NT2/D1 (cell line): ENCODE results near the gene TUSC2.

Experiments
- DNase-seq: peaks from one replicate; pipeline ENCODE4 v3.0.0-alpha.2; 2011; ENCODE audit warnings: low read depth, low spot score
- H3K27me3 ChIP-seq: 2 replicates; pipeline ENCODE4 v1.6.0; 2011; ENCODE audit warnings: mild to moderate bottlenecking; ENCODE audit not compliant: insufficient read length, insufficient read depth
- H3K36me3 ChIP-seq: 2 replicates; pipeline ENCODE4 v1.6.1; 2011; ENCODE audit warnings: mild to moderate bottlenecking, low read length, mixed read lengths; ENCODE audit not compliant: insufficient read depth, insufficient read length
- H3K4me1 ChIP-seq: 2 replicates; pipeline ENCODE4 v1.5.1; 2011; ENCODE audit not compliant: insufficient read depth, insufficient read length
- H3K4me3 ChIP-seq: 2 replicates; pipeline ENCODE4 v1.5.1; 2011; ENCODE audit warnings: low read depth; ENCODE audit not compliant: insufficient read length
- H3K9ac ChIP-seq: 2 replicates; pipeline ENCODE4 v1.6.0; 2011; ENCODE audit warnings: low read depth; ENCODE audit not compliant: insufficient read length
- H3K9me3 ChIP-seq: 2 replicates; pipeline ENCODE4 v1.5.1; 2011; ENCODE audit warnings: mild to moderate bottlenecking, low read length; ENCODE audit not compliant: insufficient read depth
- SUZ12 ChIP-seq: IDR thresholded peaks from 2 replicates; pipeline ENCODE4 v1.6.1; 2011; ENCODE audit not compliant: insufficient read length, insufficient read depth; ENCODE audit errors: extremely low read depth
- YY1 ChIP-seq: IDR thresholded peaks from 2 replicates; pipeline ENCODE4 v1.6.1; 2011; ENCODE audit not compliant: insufficient read length, insufficient read depth
- ZNF274 ChIP-seq: IDR thresholded peaks from 2 replicates; pipeline ENCODE4 v1.6.1; 2011; ENCODE audit warnings: mild to moderate bottlenecking, low read depth, low read length

Gene TUSC2

GRCh38 chr3:50327129-50327528 is 894 bp downstream of the TUSC2 start:
- H3K4me1 ChIP-seq: peaks cover 21% of the 10 kb centered on the region
- H3K27me3 ChIP-seq: no peaks in the 10 kb centered on the region
- peaks cover 70% of the 10 kb centered on the region for H3K36me3 ChIP-seq
- TF ChIP-seq ZNF274: no peak
- no peak for TF ChIP-seq SUZ12
- no peak for TF ChIP-seq YY1
- peak overlapping the region; percentile 94 for H3K9ac ChIP-seq
- no peak for DNase-seq
- peak overlapping the region; percentile 95 for H3K4me3 ChIP-seq
- no peaks in the 10 kb centered on the region for H3K9me3 ChIP-seq

DNA sequence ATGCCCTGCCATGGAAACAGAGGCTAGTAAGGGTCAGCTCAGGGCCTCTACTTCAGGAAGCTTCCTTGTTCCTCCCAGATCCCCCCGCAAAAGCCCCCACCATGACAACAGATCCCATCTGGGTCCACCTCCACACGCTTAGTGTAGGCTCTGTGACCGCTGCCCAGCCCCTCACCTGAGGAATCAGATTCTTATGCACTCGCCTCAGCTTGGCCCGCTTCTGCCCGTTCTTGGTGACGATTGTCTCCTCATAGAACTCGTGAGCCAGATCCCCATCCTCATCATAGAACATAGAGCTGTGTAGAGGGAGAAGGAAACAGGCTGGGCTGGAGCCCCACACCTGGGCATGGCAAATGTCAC is 1.9 kb downstream of the TUSC2 start:
- H3K9me3 ChIP-seq: no peaks in the 10 kb centered on the region
- DNase-seq: no peak
- peak overlapping the region; percentile 22 for H3K9ac ChIP-seq
- H3K36me3 ChIP-seq: peaks cover 60% of the 10 kb centered on the region
- H3K27me3 ChIP-seq: no peaks in the 10 kb centered on the region
- TF ChIP-seq ZNF274: no peak
- no peak for TF ChIP-seq SUZ12
- TF ChIP-seq YY1: no peak
- no peak overlapping the region for H3K4me3 ChIP-seq
- H3K4me1 ChIP-seq: peaks cover 21% of the 10 kb centered on the region

DNA sequence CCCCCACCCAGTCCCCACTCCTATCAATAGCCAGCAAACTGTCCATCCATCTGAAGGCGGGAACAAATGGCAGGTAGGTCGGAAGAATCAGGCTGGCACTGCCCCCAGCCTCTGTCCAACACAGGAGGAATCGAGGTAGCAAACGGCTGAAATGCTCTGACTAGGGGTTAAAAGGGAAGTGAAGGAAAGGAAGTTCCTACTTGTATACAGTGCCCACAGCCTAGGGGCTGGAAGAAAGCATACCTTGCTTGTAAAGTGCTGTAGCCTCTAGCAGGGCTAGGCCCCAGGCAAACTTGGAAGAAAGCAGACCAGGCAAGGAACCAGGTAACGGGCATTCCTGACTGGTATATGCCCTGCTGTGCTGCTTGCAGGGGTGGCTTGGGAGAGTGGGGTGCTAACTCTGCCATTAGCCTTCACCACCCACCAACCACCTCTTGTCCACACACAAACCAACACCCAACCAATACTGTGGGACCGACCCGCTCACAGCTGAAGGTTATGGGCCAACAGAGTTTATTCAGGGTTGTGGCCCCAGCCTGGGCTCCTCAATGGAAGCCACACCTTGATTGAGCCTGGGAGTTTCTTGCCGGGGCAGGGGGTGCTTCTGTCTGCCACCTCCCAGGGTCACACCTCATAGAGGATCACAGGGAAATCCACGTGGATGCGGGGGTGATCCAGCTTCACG is 2.4 kb downstream of the TUSC2 start:
- no peak overlapping the region for H3K4me3 ChIP-seq
- TF ChIP-seq ZNF274: no peak
- no peak for TF ChIP-seq YY1
- TF ChIP-seq SUZ12: no peak
- peaks cover 57% of the 10 kb centered on the region for H3K36me3 ChIP-seq
- H3K4me1 ChIP-seq: peaks cover 21% of the 10 kb centered on the region
- H3K27me3 ChIP-seq: no peaks in the 10 kb centered on the region
- H3K9ac ChIP-seq: peak overlapping the region; percentile 23
- no peak for DNase-seq
- H3K9me3 ChIP-seq: no peaks in the 10 kb centered on the region

GRCh38 chr3:50325113-50325480 is 2.9 kb downstream of the TUSC2 start:
- TF ChIP-seq YY1: no peak
- TF ChIP-seq ZNF274: no peak
- TF ChIP-seq SUZ12: no peak
- Histone ChIP-seq H3K9ac (no peak overlapping the region), H3K4me3 (no peak overlapping the region), H3K9me3 (no peaks in the 10 kb centered on the region), H3K4me1 (peaks cover 27% of the 10 kb centered on the region), H3K36me3 (peaks cover 57% of the 10 kb centered on the region), H3K27me3 (no peaks in the 10 kb centered on the region)
- no peak for DNase-seq

DNA sequence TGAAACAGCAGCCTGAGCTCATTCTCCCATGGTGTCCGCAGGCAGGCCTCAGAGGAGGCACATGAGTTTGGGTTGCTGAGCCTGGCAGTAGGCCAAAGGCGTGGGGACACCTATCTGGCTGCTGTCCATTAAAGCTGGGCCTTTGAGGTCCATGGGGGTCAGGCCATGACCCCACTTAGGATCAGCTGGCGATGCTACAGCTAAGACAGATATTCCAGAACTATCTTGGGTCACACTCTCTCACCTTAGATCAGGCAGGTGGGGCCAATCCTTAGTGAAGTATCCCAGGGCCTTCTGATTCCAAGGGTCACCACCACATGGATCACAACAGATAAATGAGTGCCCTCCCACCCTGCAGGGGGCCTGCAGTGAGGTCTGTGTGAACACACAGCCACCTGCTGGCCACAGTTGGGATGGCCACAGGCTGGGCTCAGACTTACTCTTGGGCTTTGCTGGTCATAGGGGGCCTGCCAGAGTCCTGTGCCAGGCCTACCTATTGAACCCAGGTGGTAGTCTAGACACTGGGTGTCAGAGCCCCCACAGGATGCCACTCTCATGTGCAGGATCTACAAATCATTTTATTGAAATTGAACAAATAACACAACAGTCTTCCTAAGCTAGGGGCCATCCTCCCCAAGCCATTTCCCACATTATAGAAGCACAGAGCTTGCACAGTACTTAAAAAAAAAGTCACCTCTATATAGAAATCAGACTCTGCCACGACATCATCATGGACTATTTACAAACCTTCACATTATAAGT is 3.5 kb downstream of the TUSC2 start:
- Histone ChIP-seq H3K4me1 (peaks cover 32% of the 10 kb centered on the region), H3K36me3 (peaks cover 57% of the 10 kb centered on the region), H3K9me3 (no peaks in the 10 kb centered on the region), H3K4me3 (no peak overlapping the region), H3K27me3 (no peaks in the 10 kb centered on the region), H3K9ac (no peak overlapping the region)
- peak; percentile 75 for DNase-seq
- TF ChIP-seq YY1 (no peak), ZNF274 (no peak), SUZ12 (no peak)

DNA sequence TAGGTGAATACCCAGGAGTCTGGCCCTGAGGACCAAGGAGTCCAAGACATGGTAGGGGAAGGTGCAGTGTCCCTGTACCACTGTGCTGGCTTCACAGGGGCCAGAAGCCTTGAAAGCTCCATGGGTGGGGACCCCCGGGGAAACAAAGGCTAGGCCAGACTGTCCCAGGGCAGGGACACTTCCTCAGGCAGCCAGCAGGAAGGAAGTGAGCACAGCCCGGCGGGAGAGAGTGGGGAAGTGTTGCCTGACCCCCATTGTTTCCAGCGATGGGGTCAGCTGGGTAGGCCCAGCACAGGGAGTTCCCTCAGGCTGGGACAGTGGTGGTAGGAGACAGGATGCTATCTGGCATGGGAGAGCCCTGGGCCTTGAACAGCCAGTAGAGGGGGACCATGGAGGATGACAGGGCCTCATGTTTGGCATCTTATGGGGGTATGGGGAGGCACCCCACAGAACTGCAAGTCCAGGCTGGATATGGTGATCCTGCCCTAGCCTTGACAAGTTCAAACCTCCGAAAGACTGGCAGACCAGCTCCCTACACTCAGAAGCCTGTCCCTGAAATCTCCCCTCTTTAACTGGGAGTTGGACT is 4.3 kb downstream of the TUSC2 start:
- no peak overlapping the region for H3K4me3 ChIP-seq
- DNase-seq: no peak
- TF ChIP-seq YY1 (no peak), ZNF274 (no peak), SUZ12 (no peak)
- no peaks in the 10 kb centered on the region for H3K9me3 ChIP-seq
- peaks cover 59% of the 10 kb centered on the region for H3K36me3 ChIP-seq
- H3K27me3 ChIP-seq: no peaks in the 10 kb centered on the region
- H3K9ac ChIP-seq: no peak overlapping the region
- H3K4me1 ChIP-seq: peaks cover 38% of the 10 kb centered on the region

DNA sequence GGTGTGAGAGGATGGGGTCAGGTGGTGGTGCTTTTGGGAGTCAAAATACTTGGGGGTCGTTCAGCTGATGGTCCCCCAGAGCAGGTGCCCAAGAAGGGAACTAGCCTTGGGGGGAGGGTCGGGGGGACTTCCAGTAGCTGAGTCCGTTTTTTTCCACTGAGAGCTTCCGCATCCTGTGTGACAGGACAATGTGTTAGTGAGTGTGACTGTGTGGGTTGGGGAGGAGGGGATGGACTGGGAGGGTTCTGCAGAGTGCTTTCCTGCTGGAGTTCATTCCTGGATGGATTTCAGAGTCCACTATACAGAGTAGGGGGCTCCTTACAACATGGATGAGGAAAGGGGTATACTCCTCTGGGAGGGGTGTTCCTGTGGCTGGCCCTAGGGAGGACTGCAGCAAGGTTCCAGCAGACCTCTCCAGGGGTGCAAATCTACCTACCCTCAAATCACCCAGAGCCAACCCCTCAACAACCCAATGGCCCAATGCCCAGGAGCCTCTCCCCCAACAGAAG is 4.9 kb downstream of the TUSC2 start:
- no peak for DNase-seq
- Histone ChIP-seq H3K9me3 (no peaks in the 10 kb centered on the region), H3K4me1 (peaks cover 44% of the 10 kb centered on the region), H3K9ac (peak overlapping the region; percentile 99), H3K4me3 (peak overlapping the region; percentile 74), H3K27me3 (no peaks in the 10 kb centered on the region), H3K36me3 (peaks cover 65% of the 10 kb centered on the region)
- no peak for TF ChIP-seq ZNF274
- TF ChIP-seq YY1: no peak
- TF ChIP-seq SUZ12: no peak
